ENCODE data around the gene DNAJB13. TPM values are rescaled to one million over a fixed set of nuclear protein-coding genes. Genes with fewer than 3 reads are reported as not detected.

Gene DNAJB13
- total RNA-seq, 2 experiments from 2014 or later: 0.15 to 0.31 TPM

DNA sequence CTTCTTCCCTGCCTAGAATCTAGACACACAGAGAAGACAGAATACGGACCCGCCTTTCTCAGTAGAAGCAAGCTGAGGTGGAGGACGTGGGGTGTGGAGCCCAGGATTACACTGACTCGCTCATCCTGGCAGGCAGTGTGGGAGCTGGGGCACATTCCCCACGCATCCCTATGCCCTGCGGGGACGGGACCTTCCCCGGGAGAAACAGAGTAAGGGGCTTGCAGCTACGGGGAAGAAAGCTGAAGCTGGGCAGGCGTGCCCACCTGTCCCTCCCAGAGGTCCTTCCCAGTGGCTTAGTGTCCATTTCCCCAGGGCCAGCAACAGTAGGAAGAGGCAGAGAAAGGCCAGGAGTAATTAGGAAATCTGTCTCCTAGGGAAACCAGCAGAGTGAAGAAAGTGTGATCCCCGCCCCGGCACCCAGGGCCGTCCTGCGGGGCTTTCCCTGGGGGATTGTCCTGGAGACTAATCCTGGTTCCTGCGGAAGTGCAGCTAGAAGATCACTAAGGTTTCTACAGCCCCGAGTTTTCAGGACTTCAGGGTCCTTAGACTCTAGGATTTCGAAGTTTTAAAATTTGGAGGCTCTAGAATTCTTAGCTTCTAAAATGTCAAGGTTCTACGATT is 7.8 kb downstream of the DNAJB13 start:
- DNase-seq: no peak
- no peaks in the 10 kb centered on the region for H3K36me3 Mint-ChIP-seq (ENCODE audit: low read depth)
- no peak overlapping the region for H3K4me3 Mint-ChIP-seq
- ChIA-PET CTCF (no interaction called here), POLR2A (no interaction called here)
- no peak overlapping the region for H3K27ac Mint-ChIP-seq
- H3K27me3 Mint-ChIP-seq: peaks cover 12% of the 10 kb centered on the region
- peaks cover 4% of the 10 kb centered on the region for H3K4me1 Mint-ChIP-seq
- no peaks in the 10 kb centered on the region for H3K9me3 Mint-ChIP-seq

- H3K27ac Mint-ChIP-seq: no peak overlapping the region
These were observed 10.5 kb downstream of the DNAJB13 start for GRCh38 chr11:73961321-73961720.

GRCh38 chr11:73962101-73962705 is 11.4 kb downstream of the DNAJB13 start:
- ChIA-PET POLR2A (no interaction called here), CTCF (interaction anchor here (0.6 to 2.3 kb wide), 4 partner anchors 9 to 220 kb away, joined by 3 to 10 read pairs (median 3); no protein-coding TSS in a partner anchor)
- Mint-ChIP-seq H3K4me3 (no peak overlapping the region), H3K36me3 (ENCODE audit: low read depth) (no peaks in the 10 kb centered on the region), H3K4me1 (peaks cover 17% of the 10 kb centered on the region), H3K27ac (no peak overlapping the region), H3K27me3 (peaks cover 5% of the 10 kb centered on the region), H3K9me3 (no peaks in the 10 kb centered on the region)
- no peak for DNase-seq

More at GRCh38 chr11:73961321-73961720, 10.5 kb downstream of the DNAJB13 start:
- Mint-ChIP-seq H3K4me1 (peaks cover 17% of the 10 kb centered on the region), H3K36me3 (ENCODE audit: low read depth) (no peaks in the 10 kb centered on the region), H3K9me3 (no peaks in the 10 kb centered on the region), H3K27me3 (peaks cover 8% of the 10 kb centered on the region), H3K4me3 (no peak overlapping the region)
- no peak for DNase-seq
- POLR2A ChIA-PET: no interaction called here
- CTCF ChIA-PET: interaction anchor here (0.6 to 2.3 kb wide), 3 partner anchors 19 to 114 kb away, joined by 3 to 10 read pairs (median 3); no protein-coding TSS in a partner anchor

GRCh38 chr11:73963861-73964260 is 13.0 kb downstream of the DNAJB13 start:
- Mint-ChIP-seq H3K27me3 (no peaks in the 10 kb centered on the region), H3K27ac (peak overlapping the region; percentile 60), H3K9me3 (no peaks in the 10 kb centered on the region), H3K4me3 (no peak overlapping the region), H3K4me1 (peaks cover 21% of the 10 kb centered on the region), H3K36me3 (ENCODE audit: low read depth) (no peaks in the 10 kb centered on the region)
- no peak for DNase-seq
- ChIA-PET POLR2A (no interaction called here), CTCF (interaction anchor here (0.5 to 2.6 kb wide), 13 partner anchors 11 to 485 kb away, joined by 3 to 7 read pairs (median 4); no protein-coding TSS in a partner anchor)

- ChIA-PET CTCF (interaction anchor here (1.4 to 2.6 kb wide), 3 partner anchors 9 to 484 kb away, joined by 3 to 7 read pairs (median 6); no protein-coding TSS in a partner anchor), POLR2A (no interaction called here)
- Mint-ChIP-seq H3K36me3 (ENCODE audit: low read depth) (no peaks in the 10 kb centered on the region), H3K27me3 (no peaks in the 10 kb centered on the region), H3K27ac (no peak overlapping the region), H3K4me3 (peak overlapping the region; percentile 5), H3K4me1 (peaks cover 35% of the 10 kb centered on the region), H3K9me3 (no peaks in the 10 kb centered on the region)
- DNase-seq: no peak
These were observed 14.4 kb downstream of the DNAJB13 start for GRCh38 chr11:73965076-73965763.

- POLR2A ChIA-PET: no interaction called here
- CTCF ChIA-PET: interaction anchor here (0.9 to 2.6 kb wide), 3 partner anchors 9 to 29 kb away, joined by 3 to 7 read pairs (median 3); no protein-coding TSS in a partner anchor
- H3K4me3 Mint-ChIP-seq: no peak overlapping the region
- H3K27ac Mint-ChIP-seq: no peak overlapping the region
- H3K4me1 Mint-ChIP-seq: peaks cover 40% of the 10 kb centered on the region
- no peak for DNase-seq
- H3K36me3 Mint-ChIP-seq (ENCODE audit: low read depth): no peaks in the 10 kb centered on the region
- no peaks in the 10 kb centered on the region for H3K27me3 Mint-ChIP-seq
- no peaks in the 10 kb centered on the region for H3K9me3 Mint-ChIP-seq
These were observed 14.9 kb downstream of the DNAJB13 start for GRCh38 chr11:73965764-73966121.

DNA sequence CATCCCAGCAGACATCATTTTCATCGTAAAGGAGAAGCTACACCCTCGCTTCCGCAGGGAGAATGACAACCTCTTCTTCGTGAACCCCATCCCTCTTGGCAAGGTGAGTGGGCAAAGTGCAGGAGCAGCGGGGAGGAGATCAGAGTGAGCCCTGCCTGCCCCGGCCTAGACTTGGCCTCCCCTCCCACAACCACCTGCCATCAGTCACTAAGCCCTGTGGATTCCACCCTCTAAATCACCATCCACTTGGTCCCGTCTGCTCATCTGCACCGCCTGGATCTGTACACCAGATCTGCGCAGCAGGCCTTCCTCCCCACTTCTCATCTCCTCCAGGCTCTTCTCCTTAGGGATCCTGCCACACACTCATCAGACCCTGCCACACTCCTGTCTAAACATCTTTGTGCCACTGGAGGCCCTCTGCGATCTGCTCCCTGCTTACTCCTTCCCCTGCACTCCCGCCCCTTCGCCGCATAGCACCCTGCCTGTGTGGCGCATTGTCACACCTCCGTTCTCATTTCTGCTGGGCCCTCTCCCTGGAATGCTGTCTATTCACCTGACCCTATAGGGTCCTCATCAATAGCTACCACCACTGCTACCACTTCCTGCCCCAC is 17.6 kb downstream of the DNAJB13 start:
- Mint-ChIP-seq H3K27me3 (no peaks in the 10 kb centered on the region), H3K4me1 (peaks cover 66% of the 10 kb centered on the region)

DNA sequence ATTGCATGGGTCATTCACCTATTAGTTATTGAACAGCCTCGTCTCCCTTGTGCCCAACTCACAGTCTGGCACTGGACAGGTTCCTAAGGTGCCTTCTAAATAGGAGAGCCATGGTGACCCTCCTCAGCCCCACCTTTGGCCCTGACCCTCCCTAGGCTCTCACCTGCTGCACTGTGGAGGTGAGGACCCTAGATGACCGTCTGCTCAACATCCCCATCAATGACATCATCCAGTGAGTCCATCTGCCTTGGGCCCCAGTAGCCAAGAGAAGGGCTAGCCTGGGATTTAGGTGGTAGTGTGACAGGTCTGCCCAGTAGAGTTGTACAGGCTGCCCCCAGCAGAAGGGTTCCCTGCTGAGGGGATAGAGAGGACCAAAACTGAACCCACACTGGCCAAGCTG is 18.3 kb downstream of the DNAJB13 start:
- H3K4me3 Mint-ChIP-seq: no peak overlapping the region
- H3K36me3 Mint-ChIP-seq (ENCODE audit: low read depth): peaks cover 16% of the 10 kb centered on the region
- H3K9me3 Mint-ChIP-seq: no peaks in the 10 kb centered on the region
- POLR2A ChIA-PET: no interaction called here
- H3K27ac Mint-ChIP-seq: peak overlapping the region; percentile 84
- CTCF ChIA-PET: interaction anchor here (1.2 to 1.3 kb wide), 2 partner anchors 9 to 36 kb away, joined by 3 read pairs; no protein-coding TSS in a partner anchor
- DNase-seq: no peak
- H3K27me3 Mint-ChIP-seq: no peaks in the 10 kb centered on the region
- peaks cover 70% of the 10 kb centered on the region for H3K4me1 Mint-ChIP-seq

More for the DNA sequence above, 17.6 kb downstream of the DNAJB13 start:
- Mint-ChIP-seq H3K27ac (peak overlapping the region; percentile 32), H3K36me3 (ENCODE audit: low read depth) (peaks cover 11% of the 10 kb centered on the region), H3K9me3 (no peaks in the 10 kb centered on the region), H3K4me3 (no peak overlapping the region)
- ChIA-PET CTCF (interaction anchor here (2.4 kb wide), 1 partner anchor 12 kb away, joined by 11 read pairs; no protein-coding TSS in a partner anchor), POLR2A (no interaction called here)
- no peak for DNase-seq

- peak; percentile 35 for DNase-seq
- H3K9me3 Mint-ChIP-seq: no peaks in the 10 kb centered on the region
- no peaks in the 10 kb centered on the region for H3K27me3 Mint-ChIP-seq
- peak overlapping the region; percentile 84 for H3K27ac Mint-ChIP-seq
- no peak overlapping the region for H3K4me3 Mint-ChIP-seq
- H3K36me3 Mint-ChIP-seq (ENCODE audit: low read depth): peaks cover 27% of the 10 kb centered on the region
- H3K4me1 Mint-ChIP-seq: peaks cover 72% of the 10 kb centered on the region
- CTCF ChIA-PET: interaction anchor here (0.9 to 1.3 kb wide), 4 partner anchors 8 to 56 kb away, joined by 3 to 4 read pairs (median 3); no protein-coding TSS in a partner anchor
- POLR2A ChIA-PET: interaction anchor here (1.7 kb wide), 1 partner anchor 10 kb away, joined by 9 read pairs; no protein-coding TSS in a partner anchor
These were observed 19.4 kb downstream of the DNAJB13 start for GRCh38 chr11:73969991-73970800.

DNA sequence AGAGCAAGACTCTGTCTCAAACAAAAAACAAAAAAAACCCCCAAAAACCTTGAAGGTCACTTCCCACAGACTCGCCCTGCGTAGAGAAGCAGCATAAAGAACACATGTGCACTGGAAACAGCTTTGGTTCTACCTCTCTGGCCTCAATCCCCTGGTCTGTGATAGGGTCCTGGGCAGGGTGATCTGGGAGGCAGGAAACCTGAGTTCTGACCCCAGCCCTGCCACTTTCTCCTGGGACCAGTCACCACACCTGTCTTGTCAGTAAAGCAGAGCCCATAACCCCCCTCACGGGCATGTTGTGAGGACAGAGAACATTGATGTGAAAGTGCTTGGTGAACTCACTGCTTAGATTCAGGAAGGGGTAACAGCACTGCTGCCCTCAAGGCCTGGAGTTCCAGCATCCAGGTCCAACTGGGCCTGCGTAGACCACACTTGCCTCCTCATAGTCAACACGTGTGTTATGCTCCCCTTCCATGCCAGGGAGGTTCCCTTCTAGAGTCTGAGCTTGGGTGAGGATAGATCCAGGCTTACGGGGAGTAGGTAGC is 20.4 kb downstream of the DNAJB13 start:
- DNase-seq: no peak
- peaks cover 81% of the 10 kb centered on the region for H3K4me1 Mint-ChIP-seq
- H3K36me3 Mint-ChIP-seq (ENCODE audit: low read depth): peaks cover 38% of the 10 kb centered on the region
- ChIA-PET POLR2A (interaction anchor here (1.2 to 1.7 kb wide), 2 partner anchors 9 to 11 kb away, joined by 3 to 9 read pairs; partner anchors contain the start of gene UCP2), CTCF (interaction anchor here (1.2 kb wide), 1 partner anchor 9 kb away, joined by 4 read pairs; no protein-coding TSS in a partner anchor)
- no peaks in the 10 kb centered on the region for H3K9me3 Mint-ChIP-seq
- H3K27ac Mint-ChIP-seq: peak overlapping the region; percentile 68
- no peak overlapping the region for H3K4me3 Mint-ChIP-seq
- no peaks in the 10 kb centered on the region for H3K27me3 Mint-ChIP-seq

GRCh38 chr11:73972187-73972586 is 21.4 kb downstream of the DNAJB13 start:
- peaks cover 89% of the 10 kb centered on the region for H3K4me1 Mint-ChIP-seq
- no peaks in the 10 kb centered on the region for H3K9me3 Mint-ChIP-seq
- H3K27ac Mint-ChIP-seq: peak overlapping the region; percentile 61
- peaks cover 46% of the 10 kb centered on the region for H3K36me3 Mint-ChIP-seq (ENCODE audit: low read depth)
- no peak for DNase-seq
- H3K4me3 Mint-ChIP-seq: no peak overlapping the region
- ChIA-PET CTCF (interaction anchor here (1.0 to 1.2 kb wide), 3 partner anchors 9 to 44 kb away, joined by 3 to 4 read pairs (median 3); partner anchors contain the start of gene UCP2), POLR2A (interaction anchor here (0.5 kb wide), 1 partner anchor 47 kb away, joined by 3 read pairs; no protein-coding TSS in a partner anchor)
- no peaks in the 10 kb centered on the region for H3K27me3 Mint-ChIP-seq

All from activated CD4-positive, alpha-beta T cell treated with anti-CD3 and anti-CD28 coated beads, Interleukin-2, amount 10 ng/mL, durations not matched to agents 7 days and 5 days (primary cell).